HepG2 (cell line): ENCODE data around the gene ABO. TPM values are rescaled to one million over a fixed set of nuclear protein-coding genes. Genes with fewer than 3 reads are reported as not detected.
"Not testable (repeated sequence)": the region's sequence is repeated elsewhere in the genome, so short reads cannot be mapped to it uniquely, and the experiment has no call there.

ENCODE experiments used
- ATAC-seq: fragments of 200-7000 bp; cut with Tn5 transposase; 3 replicates; pipeline ENCODE4 v1.9.1; 2020; ENCODE audit warnings: mild to moderate bottlenecking, moderate library complexity
- BruUV-seq: library from RNA; stranded (reverse); fragments of 400-500 nt; replicated peaks from 2 replicates; lab custom pipeline; 2021; lab: Mats Ljungman, UMichigan
- CTCF ChIA-PET: fragments of 300-600 bp; formaldehyde crosslinking; extraction: SDS; loops from one replicate; lab custom pipeline; 2021; ENCODE audit warnings: low total read pairs, inconsistent platforms, low intra/inter-chr PET ratio; lab: Yijun Ruan, JAX
- POLR2A ChIA-PET: fragments of 350-600 bp; sonication (Branson Sonifier 250); formaldehyde crosslinking; loops from one replicate; lab custom pipeline; 2020; ENCODE audit warnings: antibody characterized with exemption, inconsistent platforms; lab: Yijun Ruan, JAX
- DNase-seq: peaks from one replicate; pipeline ENCODE4 v3.0.0-alpha.2; 2015; ENCODE audit warnings: low spot score
- FAIRE-seq: peaks from 3 replicates; lab custom pipeline; 2011; peaks lifted over from hg19 to GRCh38; lab: Jason Lieb, UNC
- H2AFZ ChIP-seq: one replicate; pipeline ENCODE4 v1.6.1; 2011; ENCODE audit warnings: low read length, inconsistent platforms
- H3K27ac ChIP-seq: fragments of 300-600 bp; 3 replicates; pipeline ENCODE4 v1.8.0; 2011; ENCODE audit warnings: mixed run types, mild to moderate bottlenecking, mixed read lengths, low read length, inconsistent platforms; ENCODE audit not compliant: insufficient read depth; ENCODE audit errors: extremely low read length
- H3K27me3 ChIP-seq, 2 experiments: fragments of 200-600 bp in 1 of 2; 2 replicates in 1 of 2; 3 replicates in 1 of 2; pipeline versions ENCODE4 v1.6.0 to v1.8.0; 2011; ENCODE audit warnings: low read length in 2 of 2, mild to moderate bottlenecking in 2 of 2, moderate library complexity in 2 of 2, inconsistent platforms in 1 of 2; ENCODE audit not compliant: insufficient read depth in 2 of 2, control insufficient read depth in 1 of 2
- H3K36me3 ChIP-seq, 2 experiments: fragments of 200-600 bp in 1 of 2; replicated peaks in 1 of 2; 2 replicates in 1 of 2; 3 replicates in 1 of 2; pipeline versions ENCODE4 v1.5.1 to v1.8.0; 2011; ENCODE audit warnings: low read length in 2 of 2, inconsistent platforms in 1 of 2; ENCODE audit not compliant: insufficient read depth in 2 of 2, control insufficient read depth in 1 of 2
- H3K4me1 ChIP-seq: 2 replicates; pipeline ENCODE4 v1.5.1; 2012; ENCODE audit warnings: low read length, inconsistent platforms; ENCODE audit not compliant: insufficient read depth
- H3K4me2 ChIP-seq: 2 replicates; pipeline ENCODE4 v1.6.0; 2011; ENCODE audit warnings: low read depth, low read length, inconsistent platforms
- H3K4me3 ChIP-seq, 3 experiments: fragments of 200-600 bp in 1 of 3; sonication (generic), shearing (Covaris generic) in 1 of 3; replicated peaks in 1 of 3; 2 replicates each; pipeline ENCODE4 v1.5.1; 2011 to 2016; ENCODE audit warnings: low read length in 3 of 3, inconsistent platforms in 2 of 3, low read depth in 2 of 3, mild to moderate bottlenecking in 2 of 3, control low read depth in 1 of 3, mixed read lengths in 1 of 3; ENCODE audit not compliant: insufficient read depth in 1 of 3
- H3K79me2 ChIP-seq: one replicate; pipeline ENCODE4 v1.6.1; 2011; ENCODE audit warnings: low read length, inconsistent platforms; ENCODE audit not compliant: insufficient read depth
- H3K9ac ChIP-seq: 2 replicates; pipeline ENCODE4 v1.6.0; 2011; ENCODE audit warnings: mild to moderate bottlenecking, low read depth, low read length, inconsistent platforms; ENCODE audit not compliant: insufficient read depth
- H3K9me3 ChIP-seq: 2 replicates; pipeline ENCODE4 v1.5.1; 2012; ENCODE audit warnings: mild to moderate bottlenecking, low read length
- H4K20me1 ChIP-seq: 2 replicates; pipeline ENCODE4 v1.6.0; 2011; ENCODE audit warnings: inconsistent platforms, mild to moderate bottlenecking, low read length, moderate library complexity; ENCODE audit not compliant: insufficient read depth
- CENPX ChIP-seq: sonication (generic); formaldehyde crosslinking; IDR thresholded peaks from 2 replicates; pipeline ENCODE4 v1.9.0; 2021; ENCODE audit warnings: mild to moderate bottlenecking, missing genetic modification reagents, moderate library complexity
- DMAP1 ChIP-seq: IDR thresholded peaks from 2 replicates; pipeline ENCODE4 v1.6.1; 2016
- DNMT3B ChIP-seq: conservative IDR thresholded peaks from 2 replicates; pipeline ENCODE4 v1.6.1; 2016; ENCODE audit warnings: missing biosample characterization, control low read depth
- IKZF5 ChIP-seq: IDR thresholded peaks from 2 replicates; pipeline ENCODE4 v1.6.1; 2018; ENCODE audit warnings: missing genetic modification reagents, mild to moderate bottlenecking, missing compliant biosample characterization
- KLF13 ChIP-seq: sonication (generic); formaldehyde crosslinking; IDR thresholded peaks from 2 replicates; pipeline ENCODE4 v1.4.0; 2020; ENCODE audit warnings: mild to moderate bottlenecking, missing genetic modification reagents
- LCORL ChIP-seq, 2 experiments: fragments of 450-650 bp in 1 of 2; sonication (generic) in 1 of 2; formaldehyde crosslinking in 1 of 2; IDR thresholded peaks; 2 replicates each; pipeline versions ENCODE4 v1.5.0 to v1.6.1; 2017 to 2020; ENCODE audit warnings: antibody characterized with exemption in 1 of 2, missing genetic modification reagents in 1 of 2
- POLR2A ChIP-seq, 2 experiments: IDR thresholded peaks; 2 replicates each; pipeline ENCODE4 v1.6.1; 2011; ENCODE audit warnings: low read depth in 2 of 2, low read length in 2 of 2, mild to moderate bottlenecking in 1 of 2, moderate library complexity in 1 of 2; ENCODE audit not compliant: insufficient read depth in 1 of 2
- REPIN1 ChIP-seq: sonication (generic); formaldehyde crosslinking; IDR thresholded peaks from 2 replicates; pipeline ENCODE4 v1.8.0; 2022; ENCODE audit warnings: missing genetic modification reagents, low read depth, mild to moderate bottlenecking, borderline replicate concordance
- SIX4 ChIP-seq: sonication (generic); formaldehyde crosslinking; IDR thresholded peaks from 2 replicates; pipeline ENCODE4 v1.4.0; 2020; ENCODE audit warnings: missing genetic modification reagents
- TCF12 ChIP-seq, 2 experiments: fragments of 450-650 bp in 1 of 2; sonication (generic) in 1 of 2; formaldehyde crosslinking in 1 of 2; IDR thresholded peaks; 2 replicates each; pipeline versions ENCODE4 v1.6.1 to v1.8.0; 2017 to 2022; ENCODE audit warnings: antibody characterized with exemption in 1 of 2, mild to moderate bottlenecking in 1 of 2, missing genetic modification reagents in 1 of 2, moderate library complexity in 1 of 2
- XBP1 ChIP-seq: sonication (generic); formaldehyde crosslinking; IDR thresholded peaks from 2 replicates; pipeline ENCODE4 v1.5.0; 2020; ENCODE audit warnings: missing genetic modification reagents
- ZBTB20 ChIP-seq: sonication (generic); formaldehyde crosslinking; IDR thresholded peaks from 2 replicates; pipeline ENCODE4 v1.8.1; 2023; ENCODE audit warnings: missing genetic modification reagents, low read depth, mild to moderate bottlenecking, borderline replicate concordance
- ZFP90 ChIP-seq: sonication (generic); formaldehyde crosslinking; IDR thresholded peaks from 2 replicates; pipeline ENCODE4 v1.8.0; 2022; ENCODE audit warnings: missing genetic modification reagents, mild to moderate bottlenecking, inconsistent platforms, borderline replicate concordance
- ZNF24 ChIP-seq: fragments of 450-650 bp; IDR thresholded peaks from 2 replicates; pipeline ENCODE4 v1.6.1; 2017; ENCODE audit warnings: antibody characterized with exemption, mild to moderate bottlenecking
- ZNF766 ChIP-seq: sonication (generic); formaldehyde crosslinking; IDR thresholded peaks from 2 replicates; pipeline ENCODE4 v1.5.0; 2020; ENCODE audit warnings: missing genetic modification reagents, borderline replicate concordance
- WGBS: methylation state at CpG from one replicate; pipeline ENCODE4 v1.1.6; 2017; ENCODE audit warnings: low lambda C conversion rate; 5-methylcytosine and 5-hydroxymethylcytosine counted together
- in situ Hi-C: cut with HindIII; loops from 2 replicates; pipeline ENCODE4 v1.10.0; 2017; ENCODE audit warnings: low pct_unique_long_range_greater_than_20kb; ENCODE audit not compliant: extremely low pct_ligation_motif_present
- intact Hi-C: fragments of 100-400 bp; cut with micrococcal nuclease; formaldehyde crosslinking; loops from one replicate; pipeline ENCODE4 v1.10.0; 2022; ENCODE audit not compliant: unreplicated experiment
- polyA plus RNA-seq, 8 experiments: library from polyadenylated mRNA; depleted of rRNA in 3 of 8; stranded (reverse) in 7 of 8; unstranded in 1 of 8; fragments of >200 nt; fragmentation: Illumina TruSeq in 4 of 8; extraction: Trizol in 4 of 8; gene quantifications; 2 replicates each; pipeline versions ENCODE4 v1.2.1 to v1.2.3, GENCODE V29; 2011 to 2016; ENCODE audit warnings: low read depth in 4 of 8, missing spikeins in 1 of 8, mixed read lengths in 1 of 8; ENCODE audit not compliant: insufficient read depth in 1 of 8
- total RNA-seq, 5 experiments: library from RNA; depleted of rRNA; stranded (reverse); fragments of >200 nt; fragmentation: Illumina TruSeq; extraction: Trizol; gene quantifications; 2 replicates each; pipeline ENCODE4 v1.2.3, GENCODE V29; 2016; ENCODE audit warnings: low read depth in 1 of 5

The ABO gene
- total and polyA plus RNA-seq, 2 of the 13 experiments (the other 11 are each of a cell fraction or from before 2014, with no cell fraction given), result not detected

- no TSS peak for BruUV-seq
Observed at GRCh38 chr9:133269537-133270362, 5.3 kb downstream of the ABO start.

GRCh38 chr9:133269136-133269535 is 5.9 kb downstream of the ABO start:
- H3K9ac ChIP-seq, in situ Hi-C loops, H3K4me3 ChIP-seq, FAIRE-seq, POLR2A ChIA-PET, CTCF ChIA-PET, DNase-seq, H4K20me1 ChIP-seq, BruUV-seq, H3K4me2 ChIP-seq, H3K79me2 ChIP-seq, H2AFZ ChIP-seq, H3K4me1 ChIP-seq, H3K36me3 ChIP-seq, ATAC-seq, H3K27ac ChIP-seq, H3K9me3 ChIP-seq, H3K27me3 ChIP-seq, intact Hi-C loops: not testable (repeated sequence)
- 9% methylated on average over 2 of the region's 2 CpGs for WGBS

More at GRCh38 chr9:133269537-133270362, 5.3 kb downstream of the ABO start:
- H3K79me2 ChIP-seq, result no peaks in the 10 kb centered on the region
- no peaks in the 10 kb centered on the region for H4K20me1 ChIP-seq
- H3K9ac ChIP-seq, result no peak overlapping the region
- ChIA-PET CTCF (no interaction called here), POLR2A (no interaction called here)
- no peaks in the 10 kb centered on the region for H3K9me3 ChIP-seq
- peaks cover 0 to 9% of the 10 kb centered on the region in 2 experiments; a peak in 3 of 5 replicates for H3K27me3 ChIP-seq
- in situ Hi-C loops (no loop called here), intact Hi-C loops (no loop called here)
- no peak overlapping the region for H3K4me3 ChIP-seq
- FAIRE-seq (no peak), DNase-seq (no peak), ATAC-seq (no peak)
- no peaks in the 10 kb centered on the region for H3K36me3 ChIP-seq
- H3K4me1 ChIP-seq, result no peaks in the 10 kb centered on the region
- TF ChIP-seq ZBTB20 (CRISPR knock-in tag) (no peak), CENPX (CRISPR knock-in tag) (no peak), LCORL (IDR thresholded peaks at IDR 0.05) (no peak), LCORL (CRISPR knock-in tag; IDR thresholded peaks at IDR 0.05) (no peak), SIX4 (CRISPR knock-in tag) (no peak), ZNF766 (no peak), XBP1 (CRISPR knock-in tag) (no peak), KLF13 (CRISPR knock-in tag) (no peak), DMAP1 (no peak), ZFP90 (CRISPR knock-in tag) (no peak), REPIN1 (CRISPR knock-in tag) (no peak), IKZF5 (CRISPR knock-in tag) (no peak), POLR2A (IDR thresholded peaks at IDR 0.05; ENCODE audit: insufficient read depth in 1 of 2, low read depth in 2 of 2, low read length in 2 of 2) (no peak), DNMT3B (CRISPR knock-in tag) (no peak), ZNF24 (no peak), TCF12 (IDR thresholded peaks at IDR 0.05) (no peak), TCF12 (CRISPR knock-in tag; IDR thresholded peaks at IDR 0.05) (no peak)
- WGBS, result 37% methylated on average over 9 of the region's 9 CpGs
- no peak overlapping the region for H3K4me2 ChIP-seq
- no peak overlapping the region for H3K27ac ChIP-seq
- H2AFZ ChIP-seq, result no peak overlapping the region
